GM12873 (cell line): ENCODE data around the gene TTLL7.

Experiments
- TF ChIP-seq, protein P1 (sequence below): IDR thresholded peaks from 2 replicates; pipeline ENCODE4 v1.5.1; 2012; ENCODE audit warnings: low read depth, mild to moderate bottlenecking, moderate library complexity, low read length, control low read depth; ENCODE audit not compliant: insufficient read depth; ENCODE audit errors: missing control alignments

TTLL7 gene

DNA sequence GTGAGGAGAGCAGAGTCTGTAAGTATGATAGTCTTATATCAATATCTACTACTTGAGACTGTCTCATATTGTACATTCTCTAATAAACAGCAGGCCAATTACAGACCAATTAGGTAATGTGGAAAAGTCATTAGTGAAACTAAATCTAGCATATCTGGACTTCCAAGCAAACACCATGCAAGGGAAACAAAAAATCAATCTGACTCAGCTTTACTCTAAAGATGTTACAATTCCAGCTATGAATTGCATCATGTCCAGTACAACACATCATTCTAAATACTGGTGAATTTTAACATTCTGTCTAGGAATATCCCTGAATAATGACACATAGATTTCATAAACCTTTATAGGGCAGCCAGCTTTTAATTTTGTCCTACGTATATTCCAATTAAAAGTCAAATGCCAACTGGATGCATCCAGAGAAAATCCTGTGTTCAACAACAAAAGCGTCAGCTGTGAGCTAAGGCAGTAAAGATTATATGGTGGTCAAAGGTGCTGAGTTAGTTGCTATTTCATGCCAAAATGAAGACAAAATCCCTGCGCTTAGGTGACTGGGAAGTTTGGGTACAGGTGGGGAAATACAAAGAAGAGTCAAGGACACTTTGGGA lies 159.3 kb downstream of the TTLL7 start:
- TF ChIP-seq, protein P1, sequence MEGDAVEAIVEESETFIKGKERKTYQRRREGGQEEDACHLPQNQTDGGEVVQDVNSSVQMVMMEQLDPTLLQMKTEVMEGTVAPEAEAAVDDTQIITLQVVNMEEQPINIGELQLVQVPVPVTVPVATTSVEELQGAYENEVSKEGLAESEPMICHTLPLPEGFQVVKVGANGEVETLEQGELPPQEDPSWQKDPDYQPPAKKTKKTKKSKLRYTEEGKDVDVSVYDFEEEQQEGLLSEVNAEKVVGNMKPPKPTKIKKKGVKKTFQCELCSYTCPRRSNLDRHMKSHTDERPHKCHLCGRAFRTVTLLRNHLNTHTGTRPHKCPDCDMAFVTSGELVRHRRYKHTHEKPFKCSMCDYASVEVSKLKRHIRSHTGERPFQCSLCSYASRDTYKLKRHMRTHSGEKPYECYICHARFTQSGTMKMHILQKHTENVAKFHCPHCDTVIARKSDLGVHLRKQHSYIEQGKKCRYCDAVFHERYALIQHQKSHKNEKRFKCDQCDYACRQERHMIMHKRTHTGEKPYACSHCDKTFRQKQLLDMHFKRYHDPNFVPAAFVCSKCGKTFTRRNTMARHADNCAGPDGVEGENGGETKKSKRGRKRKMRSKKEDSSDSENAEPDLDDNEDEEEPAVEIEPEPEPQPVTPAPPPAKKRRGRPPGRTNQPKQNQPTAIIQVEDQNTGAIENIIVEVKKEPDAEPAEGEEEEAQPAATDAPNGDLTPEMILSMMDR = no peak

DNA sequence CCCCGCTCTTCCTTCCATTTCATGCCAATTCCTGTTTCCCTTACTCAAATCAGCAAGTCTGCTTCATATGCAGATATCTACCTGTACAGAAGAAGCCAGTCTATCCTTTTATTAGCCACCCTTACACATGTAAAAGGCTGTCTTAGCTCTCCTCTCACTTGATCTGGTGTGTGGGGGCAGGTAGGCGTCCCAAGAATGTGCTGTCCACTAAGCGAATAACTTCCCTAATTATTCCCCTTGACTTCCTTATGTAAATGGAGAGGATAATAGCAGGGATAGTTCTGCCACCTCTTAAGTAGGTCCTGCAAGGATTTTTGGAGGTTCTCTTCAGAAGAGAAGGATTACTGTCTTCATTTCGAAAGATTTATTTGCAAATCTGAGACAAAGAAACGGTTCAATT lies 160.4 kb downstream of the TTLL7 start:
- TF ChIP-seq, protein P1 = no peak

DNA sequence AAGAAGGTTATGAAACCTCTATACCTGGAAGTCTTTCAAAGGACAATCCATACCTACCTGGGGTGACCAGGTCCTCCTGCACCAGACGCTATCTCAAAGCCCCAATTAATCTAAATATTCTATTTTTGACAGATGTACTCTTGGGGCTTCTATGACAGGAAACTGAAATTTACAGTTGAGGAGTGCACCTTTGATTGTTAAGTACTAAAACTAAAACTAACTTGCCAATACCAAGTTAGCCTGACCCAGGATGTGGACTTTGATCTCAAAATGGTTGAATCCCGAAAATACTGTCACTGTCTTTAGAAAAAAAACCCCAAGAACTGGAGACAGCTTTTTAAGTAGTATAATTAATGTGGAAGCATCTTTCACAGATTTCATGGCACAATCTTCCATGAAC lies 162.4 kb downstream of the TTLL7 start:
- TF ChIP-seq, protein P1 = no peak

DNA sequence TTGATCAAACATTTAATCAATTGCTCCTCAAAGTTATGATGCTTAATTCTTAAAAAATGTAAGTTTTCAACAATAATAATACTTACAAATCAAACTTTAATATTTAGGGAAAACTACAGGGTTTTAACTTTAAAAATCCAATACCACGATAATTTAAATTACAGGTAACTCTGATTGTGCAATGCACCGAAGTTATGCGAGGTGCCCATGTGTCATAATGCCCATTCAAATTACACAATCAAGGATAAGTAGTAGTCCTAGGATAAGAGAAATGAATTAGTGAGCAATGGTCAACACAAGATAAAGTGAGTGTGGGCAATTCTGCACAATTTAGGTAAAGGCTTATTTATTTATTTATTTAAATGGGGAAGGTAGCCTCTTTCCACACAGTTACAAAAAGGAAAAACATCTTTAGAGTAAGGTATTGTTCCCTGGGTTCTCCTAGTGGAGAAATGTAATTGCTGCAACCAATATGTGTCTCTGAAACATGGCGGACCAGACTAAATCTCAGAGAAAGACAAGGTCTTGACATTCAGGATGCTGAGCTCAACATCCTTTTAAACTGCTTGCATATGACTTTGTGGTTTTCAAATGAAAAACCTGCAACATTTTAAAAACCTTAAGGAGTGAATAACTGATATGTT lies 164.2 kb downstream of the TTLL7 start:
- TF ChIP-seq, protein P1 = peak; percentile 10

DNA sequence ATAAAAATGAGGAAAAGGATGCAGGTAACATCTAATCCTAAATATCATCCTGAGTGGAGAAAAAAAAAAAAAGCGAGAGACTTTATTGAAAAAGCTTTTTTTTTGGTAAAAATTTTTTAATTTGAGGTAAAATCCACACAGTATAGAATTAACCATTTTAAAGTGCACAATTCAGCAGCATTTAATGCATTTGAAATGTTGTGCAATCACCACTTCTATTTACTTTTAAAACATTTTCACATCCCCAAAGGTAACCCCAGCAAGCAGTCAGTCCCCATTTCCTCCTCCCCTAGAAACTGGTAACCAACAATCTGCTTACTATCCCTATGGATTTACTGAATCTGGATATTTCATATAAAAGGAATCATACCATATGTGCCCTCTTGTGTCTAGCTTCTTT lies 166.7 kb downstream of the TTLL7 start:
- TF ChIP-seq, protein P1 = no peak

DNA sequence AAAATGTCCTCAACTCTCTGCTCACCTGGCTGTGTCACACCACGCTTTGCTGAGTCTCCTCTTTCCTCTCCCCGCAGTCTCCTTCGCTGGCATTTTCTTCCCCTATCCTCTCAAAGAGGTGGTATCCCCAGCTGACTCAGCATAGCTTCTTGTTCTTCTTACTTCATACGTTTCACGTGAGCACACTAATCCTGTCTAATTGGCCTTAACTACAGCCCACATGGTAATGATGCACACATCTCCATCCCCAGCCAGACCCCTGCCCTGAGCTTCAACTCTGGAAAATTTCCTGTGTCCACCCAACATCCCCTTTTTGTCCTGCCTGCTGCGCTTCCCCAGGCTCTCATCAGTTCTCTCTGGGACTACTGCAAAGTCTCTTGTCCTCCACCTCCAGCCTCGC lies 169.8 kb downstream of the TTLL7 start:
- TF ChIP-seq, protein P1 = no peak

DNA sequence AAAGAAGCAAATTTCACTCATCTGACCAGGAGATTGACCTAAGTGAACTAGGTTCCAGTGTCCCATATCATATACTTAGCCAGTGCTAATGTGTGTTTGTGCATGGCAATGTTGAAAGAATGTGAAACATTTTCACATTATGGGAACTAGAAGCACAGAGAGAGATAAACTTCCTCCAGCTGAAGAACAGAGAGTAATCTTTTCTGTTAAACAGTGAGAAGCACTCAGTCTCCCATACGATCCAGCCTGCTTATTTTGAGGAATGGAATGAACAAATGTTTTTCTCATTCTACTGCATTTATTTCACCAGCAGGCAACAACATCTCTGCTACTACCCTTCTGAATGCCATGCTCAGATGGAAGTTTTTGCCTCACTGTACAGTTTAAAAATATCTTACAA lies 170.5 kb downstream of the TTLL7 start:
- TF ChIP-seq, protein P1 = no peak
